Activated naive CD8-positive, alpha-beta T cell (primary cell): ENCODE measurements around the gene OR4C45.
"Not testable (repeated sequence)": the region's sequence is repeated elsewhere in the genome, so short reads cannot be mapped to it uniquely, and the experiment has no call there.

Experiments used
- H3K27ac Mint-ChIP-seq: one replicate; pipeline ENCODE4 v1.8.0; 2021; ENCODE audit warnings: mixed read lengths
- H3K27me3 Mint-ChIP-seq: one replicate; pipeline ENCODE4 v1.8.0; 2021; ENCODE audit warnings: mixed read lengths
- H3K36me3 Mint-ChIP-seq: one replicate; pipeline ENCODE4 v1.8.0; 2021; ENCODE audit warnings: mixed read lengths
- H3K4me1 Mint-ChIP-seq: one replicate; pipeline ENCODE4 v1.8.0; 2021; ENCODE audit warnings: low read depth, mixed read lengths
- H3K4me3 Mint-ChIP-seq: one replicate; pipeline ENCODE4 v1.8.0; 2021; ENCODE audit warnings: mild to moderate bottlenecking, mixed read lengths
- H3K9me3 Mint-ChIP-seq: one replicate; pipeline ENCODE4 v1.8.0; 2021; ENCODE audit warnings: low read depth, mixed read lengths

OR4C45 gene

DNA sequence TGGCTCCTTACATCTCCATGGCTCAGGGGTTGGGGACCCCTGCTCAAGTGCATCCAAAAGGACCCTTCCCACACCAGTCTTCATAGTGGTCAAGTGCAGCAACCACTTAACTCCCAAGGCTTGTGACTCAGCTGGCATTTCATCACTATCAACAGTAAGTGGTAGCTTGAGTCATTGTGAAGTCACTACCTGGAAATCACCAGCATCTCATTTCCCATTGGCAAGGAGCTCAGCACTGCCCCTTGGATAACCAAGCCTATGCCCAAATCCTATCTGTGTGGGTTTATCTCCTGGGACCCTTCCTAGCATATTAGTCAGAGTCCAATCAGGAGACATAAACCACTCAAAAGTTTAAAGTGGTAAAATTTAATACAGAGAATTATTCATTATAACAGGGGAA is 46.3 kb downstream of the OR4C45 start:
- H3K4me1 Mint-ChIP-seq, H3K4me3 Mint-ChIP-seq, H3K9me3 Mint-ChIP-seq, H3K36me3 Mint-ChIP-seq, H3K27me3 Mint-ChIP-seq, H3K27ac Mint-ChIP-seq: not testable (repeated sequence)

- Mint-ChIP-seq H3K4me3 (no peak overlapping the region), H3K36me3 (no peaks in the 10 kb centered on the region), H3K27me3 (no peaks in the 10 kb centered on the region), H3K4me1 (no peaks in the 10 kb centered on the region), H3K27ac (no peak overlapping the region), H3K9me3 (no peaks in the 10 kb centered on the region)
Measured at GRCh38 chr11:50080256-50080655, 47.6 kb downstream of the OR4C45 start.
